K562 (cell line): ENCODE data around the gene RABGAP1L. TPM values are rescaled to one million over a fixed set of nuclear protein-coding genes. Genes with fewer than 3 reads are reported as not detected.
A peak's percentile ranks its signal among the peaks of the same experiment; 100 is the strongest.

Source experiments
- ATF2 ChIP-seq: sonication (generic); formaldehyde crosslinking; IDR thresholded peaks from 2 replicates; pipeline ENCODE4 v1.8.1; 2022; ENCODE audit warnings: missing genetic modification reagents
- BCOR ChIP-seq: fragments of 450-650 bp; IDR thresholded peaks from 2 replicates; pipeline ENCODE4 v1.6.1; 2016
- ELF4 ChIP-seq: fragments of 450-650 bp; formaldehyde crosslinking; IDR thresholded peaks from 2 replicates; pipeline ENCODE4 v1.4.0; 2022; ENCODE audit warnings: missing genetic modification characterization
- FUS ChIP-seq: fragments of 200-400 bp; formaldehyde crosslinking; optimal IDR thresholded peaks from 2 replicates; pipeline ENCODE3; 2017; ENCODE audit warnings: low read depth, low read length
- HLTF ChIP-seq: fragments of 450-650 bp; IDR thresholded peaks from 2 replicates; pipeline ENCODE4 v1.6.1; 2016
- IRF1 ChIP-seq: sonication (generic); formaldehyde crosslinking; IDR thresholded peaks from 2 replicates; pipeline ENCODE4 v1.8.0; 2022; ENCODE audit warnings: missing genetic modification reagents, mild to moderate bottlenecking, borderline replicate concordance
- KLF1 ChIP-seq: fragments of 450-650 bp; IDR thresholded peaks from 2 replicates; pipeline ENCODE4 v1.6.1; 2016; ENCODE audit warnings: missing genetic modification characterization, missing compliant biosample characterization
- MCM3 ChIP-seq: fragments of 450-650 bp; IDR thresholded peaks from 2 replicates; pipeline ENCODE4 v1.6.1; 2016
- MECOM ChIP-seq: fragments of 250-450 bp; sonication (Bioruptor Pico); IDR thresholded peaks from 2 replicates; pipeline ENCODE4 v1.8.0; 2022; ENCODE audit warnings: inconsistent platforms
- MLX ChIP-seq, 2 experiments: fragments of 450-650 bp in 1 of 2; sonication (generic) in 1 of 2; formaldehyde crosslinking; conservative IDR thresholded peaks; 2 replicates each; pipeline versions ENCODE4 v1.4.0 to v1.8.1; 2020 to 2022; ENCODE audit warnings: mild to moderate bottlenecking in 1 of 2, missing genetic modification reagents in 1 of 2
- NR3C1 ChIP-seq: sonication (generic); formaldehyde crosslinking; IDR thresholded peaks from 2 replicates; pipeline ENCODE4 v1.8.1; 2022; ENCODE audit warnings: missing genetic modification reagents
- RBM25 ChIP-seq: fragments of 200-400 bp; formaldehyde crosslinking; IDR thresholded peaks from 2 replicates; pipeline ENCODE4 v1.6.1; 2018; ENCODE audit warnings: low read length, low read depth, moderate library complexity; ENCODE audit not compliant: severe bottlenecking
- SAP30 ChIP-seq: fragments of 200-600 bp; sonication (generic); IDR thresholded peaks from 2 replicates; pipeline ENCODE4 v1.6.1; 2012; ENCODE audit warnings: borderline replicate concordance, low read depth, mild to moderate bottlenecking, moderate library complexity, low read length, control low read depth, inconsistent platforms; ENCODE audit not compliant: insufficient read depth, poor library complexity, severe bottlenecking
- SUPT5H ChIP-seq: fragments of 450-650 bp; IDR thresholded peaks from 2 replicates; pipeline ENCODE4 v1.6.1; 2016
- TBP ChIP-seq: optimal IDR thresholded peaks from 2 replicates; pipeline ENCODE3; 2011; ENCODE audit warnings: low read depth, low read length, improper control_type of control experiment
- TEAD1 ChIP-seq, 2 experiments: fragments of 450-650 bp in 1 of 2; sonication (generic) in 1 of 2; formaldehyde crosslinking; IDR thresholded peaks; 2 replicates each; pipeline versions ENCODE4 v1.4.0 to v1.8.0; 2020 to 2022; ENCODE audit warnings: mild to moderate bottlenecking in 2 of 2, missing genetic modification reagents in 1 of 2
- U2AF1 ChIP-seq: fragments of 200-400 bp; formaldehyde crosslinking; optimal IDR thresholded peaks from 2 replicates; pipeline ENCODE3; 2017; ENCODE audit warnings: mild to moderate bottlenecking, low read depth, low read length, moderate library complexity
- XRCC3 ChIP-seq: fragments of 450-650 bp; IDR thresholded peaks from 2 replicates; pipeline ENCODE4 v1.6.1; 2017; ENCODE audit warnings: mild to moderate bottlenecking, moderate library complexity
- ZBED1 ChIP-seq: IDR thresholded peaks from 2 replicates; pipeline ENCODE4 v1.6.1; 2014
- ZBTB9 ChIP-seq: fragments of 450-650 bp; formaldehyde crosslinking; IDR thresholded peaks from 2 replicates; pipeline ENCODE4 v1.4.0; 2020; ENCODE audit warnings: mild to moderate bottlenecking, moderate library complexity
- ZNF639 ChIP-seq, 2 experiments: fragments of 200-800 bp in 1 of 2; sonication (Bioruptor generic) in 1 of 2; sonication (generic) in 1 of 2; formaldehyde crosslinking in 1 of 2; IDR thresholded peaks in 1 of 2; conservative IDR thresholded peaks in 1 of 2; 2 replicates each; pipeline versions ENCODE4 v1.5.0 to v1.6.1; 2016 to 2020; ENCODE audit warnings: missing compliant biosample characterization in 1 of 2, missing genetic modification characterization in 1 of 2, missing genetic modification reagents in 1 of 2
- polyA plus RNA-seq, 8 experiments: library from polyadenylated mRNA; depleted of rRNA in 4 of 8; stranded (reverse) in 5 of 8; unstranded in 3 of 8; fragments of >200 nt; fragmentation: Nextera tagmentation in 2 of 8; fragmentation: Illumina TruSeq in 1 of 8; extraction: Ambion mirVana in 2 of 8; extraction: Trizol in 1 of 8; gene quantifications; 2 replicates each; pipeline versions ENCODE4 v1.2.1 to v1.2.3, GENCODE V29; 2011 to 2014; ENCODE audit warnings: inconsistent platforms in 1 of 8, missing spikeins in 1 of 8
- total RNA-seq, 7 experiments: library from RNA; depleted of rRNA in 6 of 7; stranded (reverse); fragments of >200 nt in 6 of 7; fragmentation: Illumina TruSeq in 2 of 7; extraction: Trizol in 2 of 7; gene quantifications; 2 replicates each; pipeline versions ENCODE4 v1.2.1 to v1.2.3, GENCODE V29; 2011 to 2021; ENCODE audit warnings: low replicate concordance in 1 of 7

RABGAP1L gene
- total and polyA plus RNA-seq, 9 of the 15 experiments (the other 6 are each of a cell fraction or from before 2014, with no cell fraction given), result 16.5 to 44.9 (median 26.7) TPM

GRCh38 chr1:174999936-175000696 is 840.8 kb downstream of the RABGAP1L start, which contains the start of gene CACYBP (continued):
- 0 out of 4 replicates have a peak, but pooled peaks of 1 of the 2 experiments have one; percentile 17 for TF ChIP-seq ZNF639 (CRISPR knock-in tag; conservative IDR thresholded peaks at IDR 0.05 in 1 of 2, IDR thresholded peaks at IDR 0.05 in 1 of 2)
- 0 out of 4 replicates have a peak, but pooled peaks have one; percentile 6 for TF ChIP-seq TEAD1 (CRISPR knock-in tag; IDR thresholded peaks at IDR 0.05)
- TF ChIP-seq IRF1 (CRISPR knock-in tag), result no peak
- peak; percentile 68 for TF ChIP-seq FUS
- TF ChIP-seq RBM25, result peak; percentile 83
- TF ChIP-seq ELF4 (CRISPR knock-in tag), result peak; percentile 9; the same call in 1 of the 2 replicates
- TF ChIP-seq KLF1 (tag), result peak; percentile 78
- no peak for TF ChIP-seq ATF2 (CRISPR knock-in tag)
- no peak for TF ChIP-seq XRCC3
- peak; percentile 92 for TF ChIP-seq ZBTB9 (CRISPR knock-in tag)
- TF ChIP-seq BCOR, result peak; percentile 87
- 0 out of 2 replicates have a peak, but pooled peaks have one; percentile 16 for TF ChIP-seq ZBED1
- peak; percentile 75 for TF ChIP-seq U2AF1
- TF ChIP-seq MCM3, result no peak
- peak; percentile 68 for TF ChIP-seq SAP30
- peak; percentile 2 for TF ChIP-seq TBP
- no peak for TF ChIP-seq MECOM (CRISPR knock-in tag)
- peak; percentile 78; the same call in 1 of the 2 replicates for TF ChIP-seq HLTF
- TF ChIP-seq MLX (CRISPR knock-in tag; conservative IDR thresholded peaks at IDR 0.05), result 0 out of 4 replicates have a peak, but pooled peaks of 1 of the 2 experiments have one; percentile 17
- TF ChIP-seq SUPT5H, result peak; percentile 21
- TF ChIP-seq NR3C1 (CRISPR knock-in tag), result no peak
